Panc1 (cell line): ENCODE data around the gene OR10A3. TPM values are rescaled to one million over a fixed set of nuclear protein-coding genes. Genes with fewer than 3 reads are reported as not detected.

Experiments
- ATAC-seq: fragments of 200-7000 bp; cut with Tn5 transposase; 2 replicates; pipeline ENCODE4 v1.9.1; 2020; ENCODE audit warnings: mild to moderate bottlenecking, moderate library complexity
- BruUV-seq: library from RNA; stranded (reverse); fragments of 400-500 nt; replicated peaks from 2 replicates; lab custom pipeline; 2021; lab: Mats Ljungman, UMichigan
- CTCF ChIA-PET: fragments of 300-600 bp; sonication (Branson Sonifier 250); formaldehyde crosslinking; loops from one replicate; lab custom pipeline; 2022; ENCODE audit warnings: antibody characterized with exemption; lab: Charles Lee
- POLR2A ChIA-PET: fragments of 300-600 bp; sonication (Branson Sonifier 250); formaldehyde crosslinking; loops from one replicate; lab custom pipeline; 2022; ENCODE audit warnings: antibody characterized with exemption; lab: Charles Lee
- DNase-seq: peaks from one replicate; pipeline ENCODE4 v3.0.0-alpha.2; 2010; ENCODE audit warnings: low read depth, low spot score
- H3K27ac ChIP-seq: 2 replicates; pipeline ENCODE4 v1.5.1; 2011; ENCODE audit warnings: mild to moderate bottlenecking, low read length, inconsistent platforms
- H3K27me3 ChIP-seq: fragments of 200-500 bp; sonication (Bioruptor generic); 2 replicates; pipeline ENCODE4 v1.6.0; 2014; ENCODE audit warnings: low read length, inconsistent platforms; ENCODE audit not compliant: control insufficient read depth, insufficient read depth
- H3K36me3 ChIP-seq: fragments of 200-500 bp; sonication (Bioruptor generic); 2 replicates; pipeline ENCODE4 v1.5.1; 2014; ENCODE audit warnings: inconsistent platforms, mild to moderate bottlenecking, low read length, moderate library complexity; ENCODE audit not compliant: control insufficient read depth, insufficient read depth
- H3K4me1 ChIP-seq: 2 replicates; pipeline ENCODE4 v1.5.1; 2011; ENCODE audit warnings: inconsistent platforms, mild to moderate bottlenecking, low read length, moderate library complexity; ENCODE audit not compliant: control insufficient read depth, insufficient read depth
- H3K4me3 ChIP-seq, 2 experiments: 2 replicates each; pipeline ENCODE4 v1.5.1; 2011 to 2012; ENCODE audit warnings: low read depth in 2 of 2, low read length in 2 of 2, mild to moderate bottlenecking in 2 of 2, inconsistent platforms in 1 of 2, moderate library complexity in 1 of 2
- H3K9me3 ChIP-seq: fragments of 200-500 bp; sonication (Bioruptor generic); 2 replicates; pipeline ENCODE4 v1.5.1; 2014; ENCODE audit warnings: low read depth, mild to moderate bottlenecking, inconsistent platforms, low read length, moderate library complexity; ENCODE audit not compliant: control insufficient read depth, insufficient read depth
- POLR2AphosphoS5 ChIP-seq: IDR thresholded peaks from 2 replicates; pipeline ENCODE4 v1.6.1; 2012; ENCODE audit warnings: mild to moderate bottlenecking, low read depth, low read length, moderate library complexity
- SIN3A ChIP-seq: IDR thresholded peaks from 2 replicates; pipeline ENCODE4 v1.6.1; 2012; ENCODE audit warnings: low read depth, mild to moderate bottlenecking, low read length, moderate library complexity, borderline replicate concordance; ENCODE audit not compliant: insufficient read depth
- TCF7L2 ChIP-seq: IDR thresholded peaks from 2 replicates; pipeline ENCODE4 v1.6.1; 2011; ENCODE audit warnings: mild to moderate bottlenecking, low read depth, low read length, inconsistent platforms
- in situ Hi-C: cut with HindIII; loops from 2 replicates; pipeline ENCODE4 v1.10.0; 2016; ENCODE audit warnings: low sequenced_read_pairs, low pct_unique_long_range_greater_than_20kb
- intact Hi-C: fragments of 100-400 bp; cut with micrococcal nuclease; formaldehyde crosslinking; loops from one replicate; pipeline ENCODE4 v1.10.0; 2022; ENCODE audit not compliant: unreplicated experiment
- total RNA-seq: library from RNA; stranded (reverse); gene quantifications from one replicate; pipeline ENCODE4 v1.2.1, GENCODE V29; 2021; ENCODE audit not compliant: unreplicated experiment
- TF ChIP-seq, protein P1 (sequence below), 2 experiments: IDR thresholded peaks; 2 replicates each; pipeline ENCODE4 v1.6.1; 2011 to 2012; ENCODE audit warnings: low read depth in 2 of 2, control low read depth in 1 of 2, low read length in 1 of 2, mild to moderate bottlenecking in 1 of 2, moderate library complexity in 1 of 2; ENCODE audit not compliant: insufficient read depth in 1 of 2
- TF ChIP-seq, protein P2 (sequence below): fragments of 450-650 bp; IDR thresholded peaks from 2 replicates; pipeline ENCODE4 v1.5.1; 2017; ENCODE audit warnings: mild to moderate bottlenecking

OR10A3 gene
- total RNA-seq, 1 experiment from 2014 or later = not detected

DNA sequence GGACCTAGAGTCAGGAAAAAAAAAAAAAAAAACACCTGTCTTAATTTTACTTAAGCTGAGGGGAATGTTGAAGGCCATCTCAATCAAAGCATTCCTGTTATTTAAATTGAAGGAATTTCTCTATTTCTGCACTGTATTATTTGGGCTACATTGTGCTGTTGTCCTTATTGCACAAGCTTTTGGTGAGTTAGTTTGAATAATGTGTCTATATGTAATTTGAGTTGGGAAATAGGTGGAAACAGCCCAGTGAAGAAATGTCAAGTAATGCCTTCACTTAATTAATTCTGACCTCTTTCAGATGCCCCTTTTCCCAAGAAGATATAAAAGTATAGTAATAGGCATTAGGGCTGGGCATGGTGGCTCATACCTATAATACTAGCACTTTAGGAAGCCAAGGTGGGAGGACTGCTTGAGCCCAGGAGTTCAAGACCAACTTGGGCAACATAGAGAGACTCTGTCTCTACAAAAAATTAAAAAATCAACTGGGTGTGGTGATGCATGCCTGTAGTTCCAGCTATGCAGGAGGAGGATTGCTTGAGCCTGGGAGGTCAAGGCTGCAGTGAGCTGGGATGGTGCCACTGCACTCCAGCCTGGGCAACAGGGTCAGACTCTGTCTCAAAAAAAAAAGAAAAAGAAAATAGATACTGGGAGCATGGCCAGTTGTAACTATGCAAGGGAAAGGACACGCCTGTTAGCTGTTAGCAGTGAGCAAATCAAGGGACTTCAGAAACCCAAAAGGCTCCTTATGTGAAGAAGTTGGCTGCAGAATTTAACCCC, 45.3 kb downstream of the OR10A3 start:
- CTCF ChIA-PET = interaction anchor here (0.7 to 0.8 kb wide), 3 partner anchors 91 to 137 kb away, joined by 3 to 5 read pairs (median 3); partner anchors contain the start of gene EIF3F
- no peak for DNase-seq
- POLR2A ChIA-PET = no interaction called here
- ATAC-seq = no peak
- Histone ChIP-seq H3K27me3 (no peaks in the 10 kb centered on the region; the same call in 1 of the 2 replicates), H3K4me1 (no peaks in the 10 kb centered on the region), H3K27ac (no peak overlapping the region), H3K36me3 (no peaks in the 10 kb centered on the region), H3K4me3 (no peak overlapping the region), H3K9me3 (no peaks in the 10 kb centered on the region)
- BruUV-seq = no TSS peak
- in situ Hi-C loops = no loop called here
- intact Hi-C loops = loop anchor here (10.0 kb wide), 1 partner anchor 199 kb away; no protein-coding TSS in a partner anchor
- TF ChIP-seq TCF7L2 (no peak), POLR2AphosphoS5 (no peak), SIN3A (no peak)
- TF ChIP-seq, protein P1, sequence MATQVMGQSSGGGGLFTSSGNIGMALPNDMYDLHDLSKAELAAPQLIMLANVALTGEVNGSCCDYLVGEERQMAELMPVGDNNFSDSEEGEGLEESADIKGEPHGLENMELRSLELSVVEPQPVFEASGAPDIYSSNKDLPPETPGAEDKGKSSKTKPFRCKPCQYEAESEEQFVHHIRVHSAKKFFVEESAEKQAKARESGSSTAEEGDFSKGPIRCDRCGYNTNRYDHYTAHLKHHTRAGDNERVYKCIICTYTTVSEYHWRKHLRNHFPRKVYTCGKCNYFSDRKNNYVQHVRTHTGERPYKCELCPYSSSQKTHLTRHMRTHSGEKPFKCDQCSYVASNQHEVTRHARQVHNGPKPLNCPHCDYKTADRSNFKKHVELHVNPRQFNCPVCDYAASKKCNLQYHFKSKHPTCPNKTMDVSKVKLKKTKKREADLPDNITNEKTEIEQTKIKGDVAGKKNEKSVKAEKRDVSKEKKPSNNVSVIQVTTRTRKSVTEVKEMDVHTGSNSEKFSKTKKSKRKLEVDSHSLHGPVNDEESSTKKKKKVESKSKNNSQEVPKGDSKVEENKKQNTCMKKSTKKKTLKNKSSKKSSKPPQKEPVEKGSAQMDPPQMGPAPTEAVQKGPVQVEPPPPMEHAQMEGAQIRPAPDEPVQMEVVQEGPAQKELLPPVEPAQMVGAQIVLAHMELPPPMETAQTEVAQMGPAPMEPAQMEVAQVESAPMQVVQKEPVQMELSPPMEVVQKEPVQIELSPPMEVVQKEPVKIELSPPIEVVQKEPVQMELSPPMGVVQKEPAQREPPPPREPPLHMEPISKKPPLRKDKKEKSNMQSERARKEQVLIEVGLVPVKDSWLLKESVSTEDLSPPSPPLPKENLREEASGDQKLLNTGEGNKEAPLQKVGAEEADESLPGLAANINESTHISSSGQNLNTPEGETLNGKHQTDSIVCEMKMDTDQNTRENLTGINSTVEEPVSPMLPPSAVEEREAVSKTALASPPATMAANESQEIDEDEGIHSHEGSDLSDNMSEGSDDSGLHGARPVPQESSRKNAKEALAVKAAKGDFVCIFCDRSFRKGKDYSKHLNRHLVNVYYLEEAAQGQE (IDR thresholded peaks at IDR 0.05; ENCODE audit: insufficient read depth in 1 of 2, low read depth in 2 of 2, low read length in 1 of 2) = no peak
- TF ChIP-seq, protein P2, sequence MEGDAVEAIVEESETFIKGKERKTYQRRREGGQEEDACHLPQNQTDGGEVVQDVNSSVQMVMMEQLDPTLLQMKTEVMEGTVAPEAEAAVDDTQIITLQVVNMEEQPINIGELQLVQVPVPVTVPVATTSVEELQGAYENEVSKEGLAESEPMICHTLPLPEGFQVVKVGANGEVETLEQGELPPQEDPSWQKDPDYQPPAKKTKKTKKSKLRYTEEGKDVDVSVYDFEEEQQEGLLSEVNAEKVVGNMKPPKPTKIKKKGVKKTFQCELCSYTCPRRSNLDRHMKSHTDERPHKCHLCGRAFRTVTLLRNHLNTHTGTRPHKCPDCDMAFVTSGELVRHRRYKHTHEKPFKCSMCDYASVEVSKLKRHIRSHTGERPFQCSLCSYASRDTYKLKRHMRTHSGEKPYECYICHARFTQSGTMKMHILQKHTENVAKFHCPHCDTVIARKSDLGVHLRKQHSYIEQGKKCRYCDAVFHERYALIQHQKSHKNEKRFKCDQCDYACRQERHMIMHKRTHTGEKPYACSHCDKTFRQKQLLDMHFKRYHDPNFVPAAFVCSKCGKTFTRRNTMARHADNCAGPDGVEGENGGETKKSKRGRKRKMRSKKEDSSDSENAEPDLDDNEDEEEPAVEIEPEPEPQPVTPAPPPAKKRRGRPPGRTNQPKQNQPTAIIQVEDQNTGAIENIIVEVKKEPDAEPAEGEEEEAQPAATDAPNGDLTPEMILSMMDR = no peak

DNA sequence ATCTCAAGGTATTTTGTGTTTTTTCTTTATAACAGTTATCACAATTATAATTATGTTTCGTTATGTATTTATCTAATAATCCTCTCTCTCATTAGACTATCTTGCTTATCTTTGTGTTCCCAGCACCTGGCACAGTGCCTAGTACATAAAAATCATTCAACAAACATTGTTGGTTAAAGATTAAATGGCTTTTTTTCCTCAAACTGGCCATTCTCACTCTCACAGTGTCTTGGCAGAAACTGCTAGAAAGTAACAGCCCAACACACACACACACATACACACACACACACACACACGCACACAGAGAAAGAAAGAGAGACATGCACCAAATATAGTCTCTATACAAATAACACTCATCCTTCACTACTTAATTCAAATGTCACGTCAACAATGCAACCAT, 47.3 kb downstream of the OR10A3 start:
- ChIA-PET CTCF (interaction anchor here (1.3 kb wide), 1 partner anchor 93 kb away, joined by 7 read pairs; the partner anchor contains the start of gene EIF3F), POLR2A (no interaction called here)
- no peaks in the 10 kb centered on the region for H3K36me3 ChIP-seq
- TF ChIP-seq POLR2AphosphoS5 (no peak), SIN3A (no peak), TCF7L2 (no peak)
- TF ChIP-seq, protein P1 (IDR thresholded peaks at IDR 0.05; ENCODE audit: insufficient read depth in 1 of 2, low read depth in 2 of 2, low read length in 1 of 2) = no peak
- TF ChIP-seq, protein P2 = no peak
- no TSS peak for BruUV-seq
- H3K9me3 ChIP-seq = no peaks in the 10 kb centered on the region
- H3K4me1 ChIP-seq = 0 out of 2 replicates have a peak, but pooled peaks cover 3% of the 10 kb centered on the region
- no peaks in the 10 kb centered on the region; the same call in 1 of the 2 replicates for H3K27me3 ChIP-seq
- H3K4me3 ChIP-seq = no peak overlapping the region
- no peak overlapping the region for H3K27ac ChIP-seq
- in situ Hi-C loops (loop anchor here (5.0 kb wide), 1 partner anchor 83 kb away; no protein-coding TSS in a partner anchor), intact Hi-C loops (loop anchor here (10.0 kb wide), 1 partner anchor 201 kb away; no protein-coding TSS in a partner anchor)
- DNase-seq = no peak
- ATAC-seq = no peak
